ENCODE data around the gene ZFR.
"Not testable (repeated sequence)": the region's sequence is repeated elsewhere in the genome, so short reads cannot be mapped to it uniquely, and the experiment has no call there.

The ZFR gene

GRCh38 chr5:32450952-32451351, 6.4 kb upstream of the ZFR start:
- peak; percentile 27 for DNase-seq

- DNase-seq: no peak
Observed at GRCh38 chr5:32449262-32449661, 4.7 kb upstream of the ZFR start.

GRCh38 chr5:32446630-32447029, 2.1 kb upstream of the ZFR start:
- DNase-seq: no peak

- no peak for DNase-seq
Observed at GRCh38 chr5:32445831-32446614, 1.5 kb upstream of the ZFR start.

- peak; percentile 31 for DNase-seq
Observed at GRCh38 chr5:32445287-32445758, 783 bp upstream of the ZFR start.

GRCh38 chr5:32443541-32444430, 754 bp downstream of the ZFR start:
- peak; percentile 72 for DNase-seq

GRCh38 chr5:32443145-32443540, 1.4 kb downstream of the ZFR start:
- peak; percentile 65 for DNase-seq

- DNase-seq: no peak
Observed at GRCh38 chr5:32439086-32439642, 5.4 kb downstream of the ZFR start.

- DNase-seq: peak; percentile 11
Observed at GRCh38 chr5:32436553-32437242, 7.8 kb downstream of the ZFR start.

- DNase-seq: no peak
Observed at GRCh38 chr5:32435383-32435782, 9.2 kb downstream of the ZFR start.

GRCh38 chr5:32434221-32434620, 10.3 kb downstream of the ZFR start:
- no peak for DNase-seq

GRCh38 chr5:32432633-32433032, 11.9 kb downstream of the ZFR start:
- DNase-seq: no peak

GRCh38 chr5:32430825-32431224, 13.7 kb downstream of the ZFR start:
- DNase-seq: not testable (repeated sequence)

GRCh38 chr5:32428426-32428825, 16.1 kb downstream of the ZFR start:
- DNase-seq: no peak

- no peak for DNase-seq
Observed at GRCh38 chr5:32426440-32427151, 17.9 kb downstream of the ZFR start.

GRCh38 chr5:32422697-32423096, 21.8 kb downstream of the ZFR start:
- DNase-seq: no peak

GRCh38 chr5:32421075-32421474, 23.5 kb downstream of the ZFR start:
- DNase-seq: no peak

- no peak for DNase-seq
Observed at GRCh38 chr5:32420506-32420905, 24.0 kb downstream of the ZFR start.

GRCh38 chr5:32419791-32420190, 24.7 kb downstream of the ZFR start:
- no peak for DNase-seq

GRCh38 chr5:32413466-32414263, 30.9 kb downstream of the ZFR start:
- no peak for DNase-seq

- no peak for DNase-seq
Observed at GRCh38 chr5:32410630-32411029, 33.9 kb downstream of the ZFR start.
